Esophagus mucosa (tissue), 1 donor: ENCODE measurements around the gene LRRC25. TPM values are rescaled to one million over a fixed set of nuclear protein-coding genes. Genes with fewer than 3 reads are reported as not detected.
A peak's percentile ranks its signal among the peaks of the same experiment; 100 is the strongest.
"Not testable (repeated sequence)": the region's sequence is repeated elsewhere in the genome, so short reads cannot be mapped to it uniquely, and the experiment has no call there.

Experiments used
- ATAC-seq: fragments of 200-7000 bp; cut with Tn5 transposase; one replicate; pipeline ENCODE4 v1.9.1; 2020
- total RNA-seq: library from RNA; stranded (reverse); gene quantifications from one replicate; pipeline ENCODE4 v1.2.4, GENCODE V29; 2023
- donor health status: DM: yes; HTN: yes; CAD: no.

The LRRC25 gene
- total RNA-seq, 1 donor from 2014 or later = 0.48 TPM

DNA sequence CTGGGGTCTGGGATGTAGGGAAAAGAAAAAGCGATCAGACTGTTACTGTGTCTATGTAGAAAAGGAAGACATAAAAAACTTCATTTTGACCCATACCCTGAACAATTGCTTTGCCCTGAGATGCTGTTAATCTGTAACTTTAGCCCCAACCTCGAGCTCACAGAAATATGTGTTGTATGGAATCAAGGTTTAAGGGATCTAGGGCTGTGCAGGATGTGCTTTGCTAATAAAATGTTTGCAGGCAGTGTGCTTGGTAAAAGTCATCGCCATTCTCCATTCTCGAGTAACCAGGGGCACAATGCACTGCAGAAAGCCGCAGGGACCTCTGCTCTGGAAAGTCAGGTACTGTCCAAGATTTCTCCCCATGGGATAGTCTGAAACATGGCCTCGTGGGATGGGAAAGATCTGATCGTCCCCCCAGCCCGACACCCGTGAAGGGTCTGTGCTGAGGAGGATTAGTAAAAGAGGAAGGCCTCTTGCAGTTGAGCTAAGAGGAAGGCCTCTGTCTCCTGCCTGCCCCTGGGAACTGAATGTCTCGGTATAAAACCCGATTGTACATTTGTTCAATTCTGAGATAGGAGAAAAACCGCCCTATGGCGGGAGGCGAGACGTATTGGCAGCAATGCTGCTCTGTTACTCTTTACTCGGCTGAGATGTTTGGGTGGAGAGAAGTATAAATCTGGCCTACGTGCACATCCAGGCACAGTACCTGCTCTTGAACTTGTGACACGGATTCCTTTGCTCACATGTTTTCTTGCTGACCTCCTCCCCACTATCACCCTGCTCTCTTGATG, 5.2 kb upstream of the LRRC25 start:
- not testable (repeated sequence) for ATAC-seq

DNA sequence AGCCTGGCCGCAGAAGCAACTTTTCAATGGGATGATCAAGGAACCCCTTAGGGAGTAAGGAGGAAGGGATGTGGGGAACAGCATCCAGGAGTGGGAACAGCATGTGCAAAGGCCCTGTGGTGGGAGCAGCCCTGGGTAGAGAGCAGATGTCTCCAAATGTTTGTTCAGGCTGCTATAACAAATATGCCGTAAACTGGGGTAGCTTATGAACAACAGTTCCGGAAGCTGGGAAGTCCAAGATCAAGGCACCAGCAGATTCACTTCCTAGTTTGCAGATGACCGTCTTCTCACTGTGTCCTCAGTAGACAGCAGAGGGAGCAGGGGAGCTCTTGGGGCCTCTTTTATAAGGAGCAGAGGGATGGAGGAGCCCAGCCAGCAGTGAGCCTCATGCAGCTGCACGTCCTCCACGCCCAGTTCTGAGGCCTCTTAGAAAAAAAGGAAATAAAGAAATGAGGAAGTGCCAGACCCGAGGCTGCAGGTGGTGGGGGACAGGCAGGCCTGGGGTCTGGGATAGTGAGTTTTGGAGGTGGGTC, 4.2 kb upstream of the LRRC25 start:
- ATAC-seq = peak; percentile 78

GRCh38 chr19:18399008-18399407, 1.6 kb upstream of the LRRC25 start:
- ATAC-seq = peak; percentile 54

DNA sequence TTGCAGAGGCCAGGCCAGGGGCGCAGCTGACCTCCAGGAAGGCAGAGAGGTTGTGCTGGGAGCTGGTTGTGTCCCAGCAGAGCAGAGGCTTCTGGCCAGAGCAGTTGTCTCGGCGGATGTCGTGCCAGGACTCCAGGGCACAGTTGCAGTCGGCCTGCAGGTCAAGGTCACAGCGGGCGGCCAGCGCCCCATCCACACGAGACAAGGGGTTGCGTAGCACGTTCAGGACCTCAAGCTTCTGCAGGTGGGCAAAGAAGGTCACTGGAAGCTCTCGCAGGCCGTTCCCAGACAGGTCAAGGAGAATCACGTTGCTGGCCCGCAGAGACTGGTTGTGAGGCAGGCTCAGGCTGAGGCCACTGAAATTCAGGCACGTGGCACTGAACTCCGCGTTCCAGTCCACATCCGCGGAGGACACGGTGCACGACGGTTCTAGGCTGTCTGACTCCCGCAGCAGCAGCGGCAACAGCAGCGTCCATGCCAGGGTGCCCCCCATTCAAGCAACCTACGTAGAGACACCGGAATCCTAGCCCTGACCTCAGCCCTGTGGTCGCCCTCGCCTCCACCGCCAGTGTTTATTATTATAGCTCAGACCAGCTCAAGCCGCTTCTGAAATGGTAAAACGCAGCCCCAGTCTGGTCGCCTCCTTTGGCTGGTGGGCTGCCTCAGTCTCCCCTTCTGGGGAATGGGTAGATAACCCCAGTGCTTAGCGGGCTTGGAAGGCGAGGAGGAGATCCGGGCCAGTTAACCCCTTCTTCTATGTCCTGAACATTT, 766 bp downstream of the LRRC25 start:
- ATAC-seq = no peak

DNA sequence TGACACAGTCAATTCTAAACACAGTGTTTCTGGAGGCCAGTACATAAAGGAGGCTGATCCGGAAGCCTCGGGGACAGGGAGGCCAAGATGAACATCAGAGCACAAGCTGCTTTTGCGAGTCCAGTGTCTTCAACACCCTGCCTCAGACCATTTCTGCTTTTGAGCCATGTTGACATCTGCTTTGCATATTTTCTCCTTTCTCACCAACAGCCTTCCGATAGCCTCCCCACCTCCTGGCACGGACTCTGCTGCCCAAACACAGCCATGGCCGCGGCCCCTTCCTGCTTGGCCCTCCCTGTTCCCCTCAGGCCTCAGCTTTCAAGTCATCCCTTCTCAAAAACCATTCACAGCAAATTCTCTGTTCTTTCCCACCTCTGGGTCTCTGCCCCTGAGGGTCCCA, 3.6 kb downstream of the LRRC25 start:
- ATAC-seq = no peak

- no peak for ATAC-seq
These were observed 4.5 kb downstream of the LRRC25 start for GRCh38 chr19:18392926-18393325.

GRCh38 chr19:18392417-18392816, 5.0 kb downstream of the LRRC25 start:
- no peak for ATAC-seq

DNA sequence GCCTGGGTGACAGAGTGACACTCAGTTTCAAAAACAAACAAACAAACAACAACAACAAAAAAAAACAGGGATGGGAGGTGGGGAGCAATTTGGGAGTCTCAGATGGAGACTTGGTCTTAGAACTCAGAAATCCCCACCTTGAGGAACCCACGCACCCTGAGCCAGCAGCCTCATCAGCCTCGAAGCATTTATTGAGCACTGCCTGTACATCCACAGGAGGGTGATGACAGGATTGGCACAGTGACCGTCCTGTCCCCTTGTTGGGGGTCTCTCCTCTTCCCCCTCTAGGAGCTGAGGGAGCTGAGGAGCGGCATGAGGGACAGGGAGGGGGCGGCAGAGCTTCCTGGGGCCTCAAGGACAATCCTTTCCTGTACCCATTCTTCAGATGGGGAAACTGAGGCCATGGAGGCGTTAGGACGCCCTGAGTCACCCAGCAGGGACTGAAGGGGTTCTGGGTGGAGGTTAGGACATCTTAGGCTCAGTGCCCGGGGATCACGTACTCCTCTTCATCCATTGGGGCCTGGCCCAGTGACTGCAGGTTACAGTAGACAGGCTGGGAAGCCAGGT, 5.8 kb downstream of the LRRC25 start:
- ATAC-seq = no peak

DNA sequence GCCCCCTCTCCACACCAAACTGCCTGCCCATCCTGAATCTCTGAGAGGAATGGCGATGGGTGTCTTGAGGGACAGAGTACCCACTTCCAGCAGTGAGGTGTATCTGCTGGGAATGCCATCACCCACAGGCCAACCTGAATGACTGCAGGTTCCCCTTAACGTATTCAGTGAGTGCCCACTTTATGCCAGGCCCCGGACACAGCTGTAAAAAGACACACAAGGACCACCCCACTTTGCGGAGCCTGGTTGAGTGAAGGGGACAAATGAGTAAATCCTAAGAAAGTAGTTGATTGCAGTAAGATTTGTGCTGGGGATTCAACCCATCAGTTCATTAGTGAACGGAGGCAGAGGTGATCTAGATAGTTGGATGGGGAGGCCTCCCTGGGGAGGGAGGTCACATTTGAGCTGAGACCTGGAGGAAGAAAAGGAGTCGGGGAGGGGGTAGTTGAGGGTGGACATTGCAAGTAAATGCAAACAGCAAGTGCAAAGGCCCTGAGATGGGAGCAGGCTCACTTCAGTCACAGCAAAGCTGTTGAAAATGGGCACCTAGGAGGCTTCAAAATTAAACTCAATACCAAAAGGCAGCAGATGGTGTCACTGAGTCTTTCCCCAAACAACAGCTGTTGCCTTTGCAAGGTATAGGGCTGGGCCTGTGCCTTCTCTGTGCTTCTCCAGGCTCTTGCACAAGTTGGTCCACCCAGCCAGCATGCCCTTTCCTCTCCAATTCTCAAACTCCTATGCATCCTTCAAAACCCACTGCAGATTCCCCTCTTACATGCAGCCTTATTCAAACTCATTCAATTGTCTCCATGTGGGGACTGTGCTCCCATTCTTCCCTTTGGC, 7.1 kb downstream of the LRRC25 start:
- no peak for ATAC-seq

GRCh38 chr19:18389726-18390064, 7.7 kb downstream of the LRRC25 start:
- ATAC-seq = no peak

DNA sequence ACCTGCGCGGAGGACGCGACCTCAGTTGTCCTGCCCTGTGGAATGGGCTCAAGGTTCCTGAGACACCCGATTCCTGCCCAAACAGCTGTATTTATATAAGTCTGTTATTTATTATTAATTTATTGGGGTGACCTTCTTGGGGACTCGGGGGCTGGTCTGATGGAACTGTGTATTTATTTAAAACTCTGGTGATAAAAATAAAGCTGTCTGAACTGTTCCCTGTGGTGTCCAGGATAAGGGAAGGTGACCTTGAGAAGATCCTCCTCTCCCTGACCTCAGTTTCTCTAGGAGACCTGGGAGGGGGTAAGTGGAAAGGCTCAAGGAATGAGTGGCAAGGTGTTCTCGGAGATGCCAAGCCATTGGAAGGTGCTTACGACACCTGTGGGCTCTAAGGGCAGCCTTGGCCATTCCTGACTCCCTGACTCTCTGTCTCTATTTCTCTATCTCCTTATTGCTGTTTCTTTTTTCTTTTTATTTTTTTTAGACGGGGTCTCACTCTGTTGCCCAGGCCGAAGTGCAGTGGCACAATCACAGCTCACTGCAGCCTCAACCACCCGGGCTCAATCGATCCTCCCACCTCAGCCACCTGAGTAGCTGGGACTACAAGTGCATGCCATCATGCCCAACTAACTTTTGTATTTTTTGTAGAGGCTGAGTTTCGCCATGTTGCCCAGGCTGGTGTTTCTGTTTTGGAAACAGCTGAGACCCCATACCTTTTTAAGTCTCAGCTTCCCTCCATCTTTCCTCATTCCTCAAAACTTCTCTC, 8.3 kb downstream of the LRRC25 start:
- ATAC-seq = no peak

- ATAC-seq = peak; percentile 89
These were observed 9.1 kb downstream of the LRRC25 start for GRCh38 chr19:18388100-18388959.

DNA sequence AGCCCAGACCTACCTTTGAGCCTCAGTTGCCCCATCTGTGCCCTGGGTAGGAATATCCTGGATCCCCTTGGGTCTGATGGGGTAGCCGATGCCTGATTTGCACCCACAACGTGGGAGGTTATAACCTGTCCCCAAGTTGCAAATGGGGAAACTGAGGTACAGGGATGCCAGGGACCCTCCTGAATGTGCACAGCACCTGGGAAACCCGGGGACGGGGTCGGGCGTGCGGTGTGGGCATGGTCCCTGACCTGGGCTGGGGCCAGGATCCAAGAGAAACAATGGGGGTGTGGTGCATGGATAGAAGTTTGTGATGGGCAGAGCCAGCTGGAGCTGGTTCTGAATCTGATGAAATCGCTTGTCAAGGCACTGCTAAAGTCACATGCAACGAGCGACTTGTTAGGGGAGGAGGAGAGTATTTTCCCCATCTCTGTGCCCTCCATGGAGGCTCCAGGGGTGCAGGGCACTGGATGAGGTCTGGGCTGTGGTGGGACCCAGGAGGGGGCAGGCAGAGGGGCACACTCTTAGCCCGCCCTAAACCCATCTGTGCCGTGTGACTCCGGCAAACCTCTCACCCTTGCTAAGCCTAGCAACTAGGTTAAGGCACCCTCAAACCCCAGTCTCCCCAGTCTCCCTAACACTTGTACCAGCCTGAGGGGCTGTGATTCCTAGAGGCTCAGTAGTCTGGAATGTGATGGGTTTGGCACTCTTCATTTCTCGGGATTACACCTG, 10.7 kb downstream of the LRRC25 start:
- no peak for ATAC-seq

DNA sequence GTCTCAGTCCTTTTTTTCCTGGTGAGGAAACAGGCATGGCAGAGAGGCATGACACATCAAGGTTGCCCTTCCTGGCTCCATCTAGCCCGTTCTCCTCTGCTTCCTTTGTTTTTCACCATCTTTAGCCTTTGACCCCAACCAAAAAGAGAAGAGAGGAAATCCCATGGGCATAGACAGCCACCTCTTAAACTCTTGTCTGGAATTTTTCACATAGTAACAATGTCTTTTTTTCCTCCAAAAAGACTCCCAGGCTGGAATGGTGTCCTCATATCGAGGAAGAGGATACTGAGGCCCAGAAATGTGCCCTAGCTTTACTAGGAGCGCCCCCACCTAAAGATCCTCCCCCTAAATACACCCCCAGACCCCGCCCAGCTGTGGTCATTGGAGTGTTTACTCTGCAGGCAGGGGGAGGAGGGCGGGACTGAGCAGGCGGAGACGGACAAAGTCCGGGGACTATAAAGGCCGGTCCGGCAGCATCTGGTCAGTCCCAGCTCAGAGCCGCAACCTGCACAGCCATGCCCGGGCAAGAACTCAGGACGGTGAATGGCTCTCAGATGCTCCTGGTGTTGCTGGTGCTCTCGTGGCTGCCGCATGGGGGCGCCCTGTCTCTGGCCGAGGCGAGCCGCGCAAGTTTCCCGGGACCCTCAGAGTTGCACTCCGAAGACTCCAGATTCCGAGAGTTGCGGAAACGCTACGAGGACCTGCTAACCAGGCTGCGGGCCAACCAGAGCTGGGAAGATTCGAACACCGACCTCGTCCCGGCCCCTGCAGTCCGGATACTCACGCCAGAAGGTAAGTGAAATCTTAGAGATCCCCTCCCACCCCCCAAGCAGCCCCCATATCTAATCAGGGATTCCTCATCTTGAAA, 11.5 kb downstream of the LRRC25 start, which contains the start of gene GDF15:
Gene GDF15, plus strand, starts transcription at position 484 of the 868 bp plus-strand sequence. Its CDS starts 32 bp downstream, at position 516.
- ATAC-seq = peak; percentile 34

DNA sequence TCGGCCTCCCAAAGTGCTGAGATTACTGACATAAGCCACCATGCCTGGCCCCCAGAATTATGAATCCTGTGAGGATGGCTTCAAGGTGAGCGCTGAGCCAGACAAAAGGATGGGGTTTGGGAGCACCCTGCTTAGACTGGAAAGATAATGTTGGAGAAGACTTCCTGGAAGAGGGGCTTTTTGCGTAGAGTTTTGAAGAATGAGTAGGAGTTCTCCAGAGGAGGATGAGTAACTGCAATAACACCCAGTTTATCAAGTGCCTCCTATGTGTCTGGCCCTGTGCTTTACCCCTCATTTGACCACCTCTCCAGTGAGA, 12.1 kb downstream of the LRRC25 start:
- no peak for ATAC-seq

DNA sequence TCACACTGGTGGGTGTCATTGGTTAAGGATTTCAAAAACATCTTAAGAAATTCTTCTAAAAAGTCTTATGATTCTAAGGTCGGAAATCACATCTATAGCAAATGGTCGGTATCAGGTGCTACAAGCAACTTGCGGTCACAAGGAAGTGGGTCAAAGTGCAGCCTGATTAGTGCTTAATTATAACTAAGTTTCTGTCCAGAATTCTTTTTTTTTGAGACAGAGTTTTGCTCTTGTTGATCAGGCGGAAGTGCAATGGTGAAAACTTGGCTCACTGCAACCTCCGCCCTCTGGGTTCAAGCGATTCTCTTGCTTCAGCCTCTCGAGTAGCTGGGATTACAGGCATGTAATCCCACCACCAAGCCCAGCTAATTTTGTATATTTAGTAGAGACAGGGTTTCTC, 12.6 kb downstream of the LRRC25 start:
- no peak for ATAC-seq

DNA sequence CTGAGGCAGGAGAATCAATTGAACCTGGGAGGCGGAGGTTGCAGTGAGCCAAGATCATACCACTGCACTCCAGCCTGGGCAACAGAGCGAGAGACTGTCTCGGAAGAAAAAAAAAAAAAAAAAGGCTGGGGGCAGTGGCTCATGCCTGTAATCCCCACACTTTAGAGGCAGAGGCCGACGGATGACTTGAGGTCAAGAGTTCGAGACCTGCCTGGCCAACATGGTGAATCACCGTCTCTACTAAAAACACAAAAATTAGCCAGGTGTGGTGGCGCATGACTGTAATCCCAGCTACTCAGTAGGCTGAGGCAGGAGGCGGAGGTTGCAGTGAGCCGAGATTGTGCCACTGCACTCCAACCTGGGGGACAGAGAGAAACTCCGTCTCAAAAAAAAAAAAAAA, 13.8 kb downstream of the LRRC25 start:
- ATAC-seq = not testable (repeated sequence)

DNA sequence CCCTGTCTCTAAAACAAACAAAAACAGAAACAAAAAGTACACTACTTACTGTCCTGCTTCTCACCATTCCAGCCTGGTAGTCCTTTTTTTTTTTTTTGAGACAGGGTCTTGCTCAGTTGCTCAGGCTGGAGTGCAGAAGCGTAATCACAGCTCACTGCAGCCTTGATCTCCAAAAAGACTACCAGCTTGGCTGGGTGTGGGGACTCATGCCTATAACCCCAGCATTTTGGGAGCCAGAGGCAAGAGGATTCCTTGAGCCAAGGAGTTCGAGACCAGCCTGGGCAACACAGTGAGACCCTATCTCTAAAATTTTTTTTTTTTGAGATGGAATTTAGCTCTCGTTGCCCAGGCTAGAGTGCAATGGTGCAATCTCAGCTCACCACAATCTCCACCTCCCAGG, 16.6 kb downstream of the LRRC25 start:
- ATAC-seq = no peak
